GM23338 (cell line): ENCODE data around the gene SRPX2.

Experiments
- CREB1 ChIP-seq: fragments of 250-450 bp; sonication (Bioruptor Pico); IDR thresholded peaks from 2 replicates; pipeline ENCODE4 v1.5.0; 2020; ENCODE audit warnings: low read depth, mild to moderate bottlenecking, moderate library complexity
- EZH2 ChIP-seq: fragments of 200-600 bp; sonication (generic); IDR thresholded peaks from one replicate; pipeline ENCODE4 v1.8.0; 2017; ENCODE audit warnings: antibody characterized with exemption, mild to moderate bottlenecking, low read depth; ENCODE audit not compliant: unreplicated experiment
- EZH2phosphoT487 ChIP-seq: fragments of 200-600 bp; sonication (generic); IDR thresholded peaks from one replicate; pipeline ENCODE4 v1.8.1; 2018; ENCODE audit warnings: antibody characterized with exemption; ENCODE audit not compliant: unreplicated experiment
- JUNB ChIP-seq: IDR thresholded peaks from one replicate; pipeline ENCODE4 v1.6.1; 2016; ENCODE audit warnings: antibody characterized with exemption; ENCODE audit not compliant: unreplicated experiment
- NANOG ChIP-seq: IDR thresholded peaks from 2 replicates; pipeline ENCODE4 v1.6.1; 2016; ENCODE audit warnings: antibody characterized with exemption, borderline replicate concordance
- POLR2AphosphoS5 ChIP-seq: IDR thresholded peaks from 2 replicates; pipeline ENCODE4 v1.6.1; 2016; ENCODE audit warnings: antibody characterized with exemption, low read depth
- STAT1 ChIP-seq: IDR thresholded peaks from one replicate; pipeline ENCODE4 v1.6.1; 2016; ENCODE audit warnings: antibody characterized with exemption; ENCODE audit not compliant: unreplicated experiment
- TF ChIP-seq, protein P1 (sequence below), 2 experiments: fragments of 200-600 bp in 1 of 2; sonication (generic) in 1 of 2; conservative IDR thresholded peaks; 2 replicates each; pipeline versions ENCODE4 v1.5.1 to v1.6.1; 2016 to 2017; ENCODE audit warnings: antibody characterized with exemption in 2 of 2, low read depth in 2 of 2, mild to moderate bottlenecking in 2 of 2, moderate library complexity in 1 of 2
- TF ChIP-seq, protein P2 (sequence below): IDR thresholded peaks from one replicate; pipeline ENCODE4 v1.6.1; 2018; ENCODE audit warnings: antibody characterized with exemption; ENCODE audit not compliant: unreplicated experiment

DNA sequence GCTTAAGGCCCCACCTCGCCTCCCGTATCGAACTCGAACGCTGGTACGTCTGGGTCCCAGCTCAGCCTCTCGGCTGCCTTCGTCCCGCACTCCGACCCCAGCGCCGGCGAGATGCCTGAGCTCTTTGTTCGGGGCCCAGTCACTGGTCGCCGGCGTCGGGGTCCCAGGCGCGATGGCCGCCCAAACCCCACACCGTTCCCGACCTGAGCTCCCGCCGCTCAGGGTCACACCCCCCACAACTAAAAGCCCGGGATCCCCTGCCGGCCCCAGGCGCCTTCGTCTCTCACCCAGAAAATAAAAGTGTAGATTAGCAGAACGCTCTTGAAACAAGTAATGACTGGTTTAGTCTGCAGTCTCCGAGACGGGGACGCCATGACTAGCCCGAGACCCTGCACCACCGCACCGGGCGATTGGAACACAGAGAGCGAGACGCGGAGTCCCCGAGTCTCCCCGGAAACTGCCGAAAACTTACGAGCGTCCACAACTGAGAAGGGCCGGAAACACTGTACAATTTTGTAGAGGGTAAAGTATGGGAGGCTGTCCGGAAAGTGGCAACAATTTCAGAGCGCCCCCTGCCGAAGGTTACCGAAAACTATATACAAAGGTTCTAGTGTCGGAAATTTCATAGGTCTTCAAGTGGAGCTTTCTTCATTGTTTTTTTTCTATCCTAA lies 7.5 kb upstream of the SRPX2 start, which contains the start of gene TSPAN6:
- TF ChIP-seq EZH2phosphoT487 = no peak
- TF ChIP-seq, protein P1, sequence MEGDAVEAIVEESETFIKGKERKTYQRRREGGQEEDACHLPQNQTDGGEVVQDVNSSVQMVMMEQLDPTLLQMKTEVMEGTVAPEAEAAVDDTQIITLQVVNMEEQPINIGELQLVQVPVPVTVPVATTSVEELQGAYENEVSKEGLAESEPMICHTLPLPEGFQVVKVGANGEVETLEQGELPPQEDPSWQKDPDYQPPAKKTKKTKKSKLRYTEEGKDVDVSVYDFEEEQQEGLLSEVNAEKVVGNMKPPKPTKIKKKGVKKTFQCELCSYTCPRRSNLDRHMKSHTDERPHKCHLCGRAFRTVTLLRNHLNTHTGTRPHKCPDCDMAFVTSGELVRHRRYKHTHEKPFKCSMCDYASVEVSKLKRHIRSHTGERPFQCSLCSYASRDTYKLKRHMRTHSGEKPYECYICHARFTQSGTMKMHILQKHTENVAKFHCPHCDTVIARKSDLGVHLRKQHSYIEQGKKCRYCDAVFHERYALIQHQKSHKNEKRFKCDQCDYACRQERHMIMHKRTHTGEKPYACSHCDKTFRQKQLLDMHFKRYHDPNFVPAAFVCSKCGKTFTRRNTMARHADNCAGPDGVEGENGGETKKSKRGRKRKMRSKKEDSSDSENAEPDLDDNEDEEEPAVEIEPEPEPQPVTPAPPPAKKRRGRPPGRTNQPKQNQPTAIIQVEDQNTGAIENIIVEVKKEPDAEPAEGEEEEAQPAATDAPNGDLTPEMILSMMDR (conservative IDR thresholded peaks at IDR 0.05; ENCODE audit: low read depth in 2 of 2) = peak; percentile 42 to 49
- TF ChIP-seq CREB1 (CRISPR knock-in tag) = no peak
- peak; percentile 65 for TF ChIP-seq POLR2AphosphoS5
- no peak for TF ChIP-seq EZH2
- TF ChIP-seq, protein P2, sequence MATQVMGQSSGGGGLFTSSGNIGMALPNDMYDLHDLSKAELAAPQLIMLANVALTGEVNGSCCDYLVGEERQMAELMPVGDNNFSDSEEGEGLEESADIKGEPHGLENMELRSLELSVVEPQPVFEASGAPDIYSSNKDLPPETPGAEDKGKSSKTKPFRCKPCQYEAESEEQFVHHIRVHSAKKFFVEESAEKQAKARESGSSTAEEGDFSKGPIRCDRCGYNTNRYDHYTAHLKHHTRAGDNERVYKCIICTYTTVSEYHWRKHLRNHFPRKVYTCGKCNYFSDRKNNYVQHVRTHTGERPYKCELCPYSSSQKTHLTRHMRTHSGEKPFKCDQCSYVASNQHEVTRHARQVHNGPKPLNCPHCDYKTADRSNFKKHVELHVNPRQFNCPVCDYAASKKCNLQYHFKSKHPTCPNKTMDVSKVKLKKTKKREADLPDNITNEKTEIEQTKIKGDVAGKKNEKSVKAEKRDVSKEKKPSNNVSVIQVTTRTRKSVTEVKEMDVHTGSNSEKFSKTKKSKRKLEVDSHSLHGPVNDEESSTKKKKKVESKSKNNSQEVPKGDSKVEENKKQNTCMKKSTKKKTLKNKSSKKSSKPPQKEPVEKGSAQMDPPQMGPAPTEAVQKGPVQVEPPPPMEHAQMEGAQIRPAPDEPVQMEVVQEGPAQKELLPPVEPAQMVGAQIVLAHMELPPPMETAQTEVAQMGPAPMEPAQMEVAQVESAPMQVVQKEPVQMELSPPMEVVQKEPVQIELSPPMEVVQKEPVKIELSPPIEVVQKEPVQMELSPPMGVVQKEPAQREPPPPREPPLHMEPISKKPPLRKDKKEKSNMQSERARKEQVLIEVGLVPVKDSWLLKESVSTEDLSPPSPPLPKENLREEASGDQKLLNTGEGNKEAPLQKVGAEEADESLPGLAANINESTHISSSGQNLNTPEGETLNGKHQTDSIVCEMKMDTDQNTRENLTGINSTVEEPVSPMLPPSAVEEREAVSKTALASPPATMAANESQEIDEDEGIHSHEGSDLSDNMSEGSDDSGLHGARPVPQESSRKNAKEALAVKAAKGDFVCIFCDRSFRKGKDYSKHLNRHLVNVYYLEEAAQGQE = no peak
- no peak for TF ChIP-seq STAT1
- no peak for TF ChIP-seq JUNB
- no peak for TF ChIP-seq NANOG
